Neutrophil (primary cell): Measurements from ENCODE around the gene LDLRAD3.

Experiments used
- H3K27ac ChIP-seq: fragments of 200-600 bp; sonication (generic); 2 replicates; pipeline ENCODE4 v1.5.1; 2016; ENCODE audit warnings: mild to moderate bottlenecking, moderate library complexity
- H3K27me3 ChIP-seq: fragments of 200-600 bp; sonication (generic); 2 replicates; pipeline ENCODE4 v1.6.0; 2016; ENCODE audit warnings: mild to moderate bottlenecking
- H3K36me3 ChIP-seq: fragments of 200-600 bp; sonication (generic); 2 replicates; pipeline ENCODE4 v1.5.1; 2017
- H3K4me1 ChIP-seq, 2 experiments: fragments of 200-600 bp in 1 of 2; sonication (generic) in 1 of 2; 1 replicate in 1 of 2; 2 replicates in 1 of 2; pipeline versions ENCODE4 v1.5.1 to v1.6.1; 2013 to 2016; ENCODE audit warnings: low read depth in 1 of 2, low read length in 1 of 2, mild to moderate bottlenecking in 1 of 2, moderate library complexity in 1 of 2; ENCODE audit not compliant: control insufficient read depth in 1 of 2, insufficient read depth in 1 of 2
- H3K4me3 ChIP-seq, 2 experiments: fragments of 200-600 bp in 1 of 2; sonication (generic) in 1 of 2; 1 replicate in 1 of 2; 2 replicates in 1 of 2; pipeline ENCODE4 v1.5.1; 2013 to 2016; ENCODE audit warnings: low read depth in 1 of 2, low read length in 1 of 2, mild to moderate bottlenecking in 1 of 2, moderate library complexity in 1 of 2
- H3K9me3 ChIP-seq: fragments of 200-600 bp; sonication (generic); 2 replicates; pipeline ENCODE4 v1.5.1; 2016
- TF ChIP-seq, protein P1 (sequence below): fragments of 200-600 bp; sonication (generic); IDR thresholded peaks from 2 replicates; pipeline ENCODE4 v1.5.1; 2016; ENCODE audit warnings: antibody characterized with exemption

Gene LDLRAD3

DNA sequence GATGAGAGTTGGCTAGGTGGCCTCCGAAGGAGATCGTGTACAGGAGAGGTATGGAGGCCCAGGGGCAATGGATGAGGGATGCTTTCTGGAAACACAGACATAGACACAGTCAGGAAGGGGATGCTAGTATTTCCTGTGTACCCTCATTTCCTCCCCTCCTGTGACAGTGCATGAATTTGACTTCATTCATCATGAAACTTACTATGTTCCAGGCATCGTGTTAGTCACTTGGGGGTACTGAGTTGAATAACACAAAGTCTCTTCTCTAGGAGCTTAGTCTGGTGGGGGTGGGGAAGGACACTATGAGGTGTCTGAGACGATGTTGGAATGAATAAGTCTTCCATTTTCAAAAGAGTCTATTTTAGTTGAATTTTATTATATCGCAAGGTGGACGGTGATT lies 32.6 kb downstream of the LDLRAD3 start:
- TF ChIP-seq, protein P1, sequence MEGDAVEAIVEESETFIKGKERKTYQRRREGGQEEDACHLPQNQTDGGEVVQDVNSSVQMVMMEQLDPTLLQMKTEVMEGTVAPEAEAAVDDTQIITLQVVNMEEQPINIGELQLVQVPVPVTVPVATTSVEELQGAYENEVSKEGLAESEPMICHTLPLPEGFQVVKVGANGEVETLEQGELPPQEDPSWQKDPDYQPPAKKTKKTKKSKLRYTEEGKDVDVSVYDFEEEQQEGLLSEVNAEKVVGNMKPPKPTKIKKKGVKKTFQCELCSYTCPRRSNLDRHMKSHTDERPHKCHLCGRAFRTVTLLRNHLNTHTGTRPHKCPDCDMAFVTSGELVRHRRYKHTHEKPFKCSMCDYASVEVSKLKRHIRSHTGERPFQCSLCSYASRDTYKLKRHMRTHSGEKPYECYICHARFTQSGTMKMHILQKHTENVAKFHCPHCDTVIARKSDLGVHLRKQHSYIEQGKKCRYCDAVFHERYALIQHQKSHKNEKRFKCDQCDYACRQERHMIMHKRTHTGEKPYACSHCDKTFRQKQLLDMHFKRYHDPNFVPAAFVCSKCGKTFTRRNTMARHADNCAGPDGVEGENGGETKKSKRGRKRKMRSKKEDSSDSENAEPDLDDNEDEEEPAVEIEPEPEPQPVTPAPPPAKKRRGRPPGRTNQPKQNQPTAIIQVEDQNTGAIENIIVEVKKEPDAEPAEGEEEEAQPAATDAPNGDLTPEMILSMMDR: no peak
- H3K27ac ChIP-seq: no peak overlapping the region
- H3K4me1 ChIP-seq: no peaks in the 10 kb centered on the region
- no peaks in the 10 kb centered on the region for H3K36me3 ChIP-seq
- no peaks in the 10 kb centered on the region for H3K27me3 ChIP-seq
- H3K9me3 ChIP-seq: no peaks in the 10 kb centered on the region
- H3K4me3 ChIP-seq: no peak overlapping the region

- H3K27ac ChIP-seq: no peak overlapping the region
- TF ChIP-seq, protein P1: no peak
- H3K27me3 ChIP-seq: no peaks in the 10 kb centered on the region
- no peaks in the 10 kb centered on the region for H3K4me1 ChIP-seq
- no peaks in the 10 kb centered on the region for H3K36me3 ChIP-seq
- H3K4me3 ChIP-seq: no peak overlapping the region
- no peaks in the 10 kb centered on the region for H3K9me3 ChIP-seq
Observed at GRCh38 chr11:35978183-35978582, 34.3 kb downstream of the LDLRAD3 start.

GRCh38 chr11:35978891-35979290 lies 35.0 kb downstream of the LDLRAD3 start:
- Histone ChIP-seq H3K4me3 (no peak overlapping the region), H3K27me3 (no peaks in the 10 kb centered on the region), H3K9me3 (no peaks in the 10 kb centered on the region), H3K4me1 (no peaks in the 10 kb centered on the region), H3K27ac (no peak overlapping the region), H3K36me3 (no peaks in the 10 kb centered on the region)
- TF ChIP-seq, protein P1: no peak

DNA sequence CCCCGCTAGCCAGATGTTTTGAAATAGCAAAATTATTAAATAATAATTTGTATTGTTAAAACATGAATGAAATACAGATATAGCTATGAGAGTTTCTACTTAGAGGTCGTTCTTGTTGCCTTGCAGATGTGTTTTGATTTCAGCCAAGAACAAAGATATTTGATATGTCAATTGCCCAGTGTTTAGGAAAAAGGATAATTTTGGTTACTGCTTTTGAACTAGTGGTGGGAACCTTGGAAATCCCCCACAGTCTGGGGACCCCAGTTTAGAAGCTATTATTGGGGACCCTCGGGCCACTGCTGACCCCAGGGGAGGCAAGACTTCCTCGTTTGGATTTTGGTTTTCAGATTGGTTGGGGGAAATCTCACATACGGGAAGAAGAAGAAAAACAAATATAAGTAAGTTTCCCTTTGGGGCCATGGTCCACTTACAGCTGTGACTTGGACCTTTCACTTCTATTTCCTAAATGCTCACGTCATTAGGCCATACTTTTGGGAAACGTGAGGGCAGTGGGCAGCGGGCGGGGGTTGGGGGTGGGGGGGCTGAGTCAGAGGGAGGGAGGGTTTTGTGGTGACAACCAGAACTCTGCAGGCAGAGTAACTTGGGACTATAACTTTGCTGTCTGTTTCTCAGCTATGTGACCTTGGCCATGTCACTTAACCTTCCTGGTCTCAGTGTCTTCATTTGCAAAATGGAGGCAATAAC lies 37.0 kb downstream of the LDLRAD3 start:
- H3K27ac ChIP-seq: no peak overlapping the region
- no peaks in the 10 kb centered on the region for H3K9me3 ChIP-seq
- H3K36me3 ChIP-seq: no peaks in the 10 kb centered on the region
- no peak overlapping the region for H3K4me3 ChIP-seq
- H3K4me1 ChIP-seq: no peaks in the 10 kb centered on the region
- no peaks in the 10 kb centered on the region for H3K27me3 ChIP-seq
- TF ChIP-seq, protein P1: no peak

- TF ChIP-seq, protein P1: no peak
- no peaks in the 10 kb centered on the region for H3K27me3 ChIP-seq
- H3K36me3 ChIP-seq: no peaks in the 10 kb centered on the region
- H3K9me3 ChIP-seq: no peaks in the 10 kb centered on the region
- no peak overlapping the region for H3K4me3 ChIP-seq
- no peak overlapping the region for H3K27ac ChIP-seq
- no peaks in the 10 kb centered on the region for H3K4me1 ChIP-seq
Observed at GRCh38 chr11:35981581-35981980, 37.7 kb downstream of the LDLRAD3 start.
